HG02840 (cell line): ENCODE measurements around the gene OST4.

Experiments
- ATAC-seq: cut with Tn5 transposase; IDR thresholded peaks from one replicate; pipeline ENCODE4 v1.9.1; 2021; ENCODE audit warnings: mild to moderate bottlenecking, moderate library complexity, moderate number of reproducible peaks; ENCODE audit not compliant: unreplicated experiment, low FRiP score

The OST4 gene

GRCh38 chr2:27057184-27057583 is 14.3 kb downstream of the OST4 start:
- no peak for ATAC-seq

- no peak for ATAC-seq
Measured at GRCh38 chr2:27054721-27055120, 16.7 kb downstream of the OST4 start.

- ATAC-seq = no peak
Measured at GRCh38 chr2:27053776-27054175, 17.7 kb downstream of the OST4 start.

GRCh38 chr2:27053321-27053720 is 18.1 kb downstream of the OST4 start:
- ATAC-seq = no peak

- no peak for ATAC-seq
Measured at GRCh38 chr2:27051902-27052645, 19.4 kb downstream of the OST4 start.

GRCh38 chr2:27050996-27051901 is 20.2 kb downstream of the OST4 start, which contains the start of gene AGBL5:
Gene AGBL5, plus strand, starts transcription at chr2:27051668. Its CDS starts 1,291 bp downstream, at chr2:27052959.
- ATAC-seq = peak; percentile 67

- ATAC-seq = peak; percentile 51
Measured at GRCh38 chr2:27050281-27050995, 21.0 kb downstream of the OST4 start.

GRCh38 chr2:27049422-27050280 is 21.8 kb downstream of the OST4 start:
- ATAC-seq = peak; percentile 13

- no peak for ATAC-seq
Measured at GRCh38 chr2:27042985-27043634, 28.3 kb downstream of the OST4 start.

- no peak for ATAC-seq
Measured at GRCh38 chr2:27042159-27042661, 29.2 kb downstream of the OST4 start.

GRCh38 chr2:27041752-27042151 is 29.7 kb downstream of the OST4 start:
- no peak for ATAC-seq

GRCh38 chr2:27040282-27040681 is 31.2 kb downstream of the OST4 start:
- no peak for ATAC-seq

- ATAC-seq = no peak
Measured at GRCh38 chr2:27039871-27040270, 31.6 kb downstream of the OST4 start.

GRCh38 chr2:27039426-27039825 is 32.0 kb downstream of the OST4 start:
- no peak for ATAC-seq

- ATAC-seq = no peak
Measured at GRCh38 chr2:27038631-27039339, 32.7 kb downstream of the OST4 start.

- no peak for ATAC-seq
Measured at GRCh38 chr2:27038012-27038411, 33.4 kb downstream of the OST4 start.

- ATAC-seq = peak; percentile 8
Measured at GRCh38 chr2:27033253-27033852, 38.1 kb downstream of the OST4 start.
